DMS153 (cell line): ENCODE measurements around the gene MRPL23.

Source experiments
- DNase-seq: peaks from one replicate; lab custom pipeline; 2025; lab: John Stamatoyannopoulos, UW

The MRPL23 gene

DNA sequence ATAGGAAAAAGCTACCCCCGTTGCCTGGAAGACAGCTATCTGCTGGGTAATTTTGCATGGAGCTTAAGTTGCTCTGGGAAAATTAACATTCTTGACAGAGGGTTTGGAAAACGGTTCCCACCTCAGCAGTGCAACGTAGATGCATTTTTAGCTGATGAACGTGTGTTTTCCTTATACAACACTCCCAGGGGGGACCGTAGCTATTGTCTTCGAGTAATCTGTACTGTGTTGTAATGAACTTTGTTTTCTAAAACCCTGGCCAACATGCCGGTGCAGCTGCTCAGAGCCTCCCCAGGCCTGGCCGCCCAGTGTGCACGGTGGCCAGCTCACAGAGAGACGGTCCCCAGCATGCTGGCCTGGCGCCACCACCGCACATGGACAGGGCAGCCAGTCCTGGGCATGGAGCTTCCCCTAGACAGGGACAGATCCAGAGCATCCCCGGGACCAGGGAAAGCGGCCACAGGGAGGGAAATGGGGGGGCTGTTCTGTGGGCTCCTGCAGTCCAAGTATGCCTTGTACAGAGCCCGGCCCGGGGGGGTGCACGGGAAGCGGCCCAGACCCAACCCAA lies 25.5 kb upstream of the MRPL23 start:
- DNase-seq, result no peak

DNA sequence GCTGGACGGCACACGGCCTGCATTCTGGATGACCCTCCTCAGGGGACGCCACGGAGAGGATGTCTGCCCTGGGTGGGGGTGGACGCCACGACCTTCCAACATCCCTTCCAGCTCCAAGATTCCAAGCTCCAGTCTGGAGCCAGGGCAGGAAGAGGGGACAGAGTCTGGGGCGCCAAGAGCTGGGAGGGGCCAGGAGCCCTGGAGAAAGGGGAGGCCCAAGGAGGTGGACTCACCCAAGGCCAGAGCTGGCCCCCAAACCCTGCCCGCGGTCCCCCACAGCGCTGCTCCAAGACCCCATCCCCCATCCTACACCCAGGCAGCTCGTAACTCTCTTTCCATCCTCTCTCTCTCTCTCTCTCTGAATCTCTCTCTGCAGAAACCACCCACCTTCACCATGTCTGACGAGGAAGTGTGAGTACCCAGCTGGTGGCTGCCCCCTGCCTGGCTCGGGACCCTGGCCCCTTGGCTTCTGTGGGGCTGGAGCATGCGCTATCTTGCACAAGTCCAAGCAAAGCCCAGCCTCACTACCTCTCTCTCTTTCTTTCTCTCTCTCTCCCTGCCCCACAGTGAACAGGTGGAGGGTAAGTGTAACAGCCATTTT lies 24.6 kb upstream of the MRPL23 start:
- no peak for DNase-seq

DNA sequence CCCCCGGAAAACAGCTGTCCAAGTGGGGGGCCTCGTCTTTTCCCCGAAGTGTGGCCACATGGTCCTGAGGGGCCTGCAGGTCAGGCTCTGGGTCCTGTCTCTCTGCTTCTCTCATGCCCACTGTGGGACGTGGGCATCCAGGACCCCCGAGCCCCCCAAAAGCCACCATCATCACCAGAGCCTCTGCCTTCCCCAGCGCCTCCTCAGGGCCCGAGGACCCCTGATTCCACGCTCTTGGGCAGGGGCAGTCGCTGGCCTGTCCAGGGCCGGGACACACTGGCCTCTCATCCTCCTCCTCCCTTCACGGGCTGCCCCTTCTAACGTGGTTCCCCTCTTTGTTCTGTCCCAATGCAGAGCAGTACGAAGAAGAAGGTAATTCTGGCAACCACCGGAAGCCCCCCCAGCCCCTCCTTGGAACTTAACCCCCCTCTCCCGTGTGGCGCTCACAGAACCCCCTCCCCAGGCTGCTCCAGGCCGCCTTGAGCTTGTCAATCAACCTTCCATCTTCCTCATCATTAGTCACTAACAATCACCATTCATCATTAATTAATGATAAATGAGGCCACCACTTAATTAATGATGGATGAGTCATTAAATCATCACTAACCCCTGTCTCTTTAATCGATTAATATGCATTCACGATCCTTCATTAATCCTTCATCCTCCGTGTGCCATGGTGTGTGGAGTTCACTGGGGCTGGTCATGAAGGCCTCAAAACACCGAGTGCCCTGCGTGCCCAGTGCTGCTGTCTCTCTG lies 23.8 kb upstream of the MRPL23 start:
- no peak for DNase-seq

DNA sequence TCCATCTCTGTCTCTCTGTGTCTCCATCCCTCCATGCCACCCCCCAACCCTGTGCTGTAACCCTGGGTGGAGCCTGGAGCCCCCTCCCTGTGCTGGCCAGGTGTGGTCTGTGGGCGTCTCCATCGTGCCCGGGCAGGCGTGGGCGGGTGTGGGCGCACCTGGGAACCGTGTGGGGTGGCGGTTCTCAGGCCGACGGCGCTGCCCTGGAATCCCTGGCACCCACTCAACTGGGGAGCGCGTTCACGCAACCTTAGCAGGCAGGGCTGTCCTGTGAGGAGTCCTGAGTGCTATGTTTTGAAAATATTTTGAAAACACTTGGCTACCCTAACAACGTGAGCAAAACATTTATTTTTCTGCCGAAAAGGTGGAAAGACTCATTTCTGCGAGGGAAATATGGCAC lies 23.0 kb upstream of the MRPL23 start:
- DNase-seq, result no peak

DNA sequence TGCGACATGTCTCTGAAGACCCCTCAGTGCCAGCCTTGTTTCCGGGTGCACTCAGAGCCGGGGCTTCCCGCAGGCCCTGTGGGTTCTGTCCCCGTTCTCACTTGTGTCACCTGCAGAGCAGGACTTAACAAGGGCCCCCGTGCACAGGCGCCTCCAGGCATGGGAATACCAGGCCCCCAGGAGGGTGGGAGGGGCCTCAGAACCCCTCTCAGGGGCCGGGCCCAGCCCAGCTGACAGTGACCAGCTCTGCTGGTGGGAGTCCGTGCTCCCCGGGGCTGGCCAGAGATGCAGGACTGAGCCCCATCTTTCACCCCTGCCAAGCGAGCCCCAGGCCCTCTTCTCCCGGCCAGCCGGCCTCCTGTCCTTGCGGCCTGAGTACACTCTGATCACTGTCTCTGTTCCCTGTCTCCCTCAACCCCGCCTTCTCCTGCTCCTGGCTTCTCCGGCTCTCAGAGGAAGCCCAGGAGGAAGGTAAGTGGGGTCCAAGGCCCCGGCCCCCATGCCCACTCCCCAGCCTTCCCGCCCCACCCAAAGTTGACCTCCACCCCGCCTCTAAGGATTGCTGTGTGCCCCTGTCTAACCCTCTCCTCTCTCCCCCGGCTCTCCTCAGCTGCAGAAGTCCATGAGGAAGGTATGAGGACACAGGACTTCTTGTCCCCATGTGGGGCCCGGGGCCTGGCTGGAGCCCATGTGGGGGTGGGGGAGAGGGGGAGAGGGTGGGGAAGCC lies 22.3 kb upstream of the MRPL23 start:
- no peak for DNase-seq

DNA sequence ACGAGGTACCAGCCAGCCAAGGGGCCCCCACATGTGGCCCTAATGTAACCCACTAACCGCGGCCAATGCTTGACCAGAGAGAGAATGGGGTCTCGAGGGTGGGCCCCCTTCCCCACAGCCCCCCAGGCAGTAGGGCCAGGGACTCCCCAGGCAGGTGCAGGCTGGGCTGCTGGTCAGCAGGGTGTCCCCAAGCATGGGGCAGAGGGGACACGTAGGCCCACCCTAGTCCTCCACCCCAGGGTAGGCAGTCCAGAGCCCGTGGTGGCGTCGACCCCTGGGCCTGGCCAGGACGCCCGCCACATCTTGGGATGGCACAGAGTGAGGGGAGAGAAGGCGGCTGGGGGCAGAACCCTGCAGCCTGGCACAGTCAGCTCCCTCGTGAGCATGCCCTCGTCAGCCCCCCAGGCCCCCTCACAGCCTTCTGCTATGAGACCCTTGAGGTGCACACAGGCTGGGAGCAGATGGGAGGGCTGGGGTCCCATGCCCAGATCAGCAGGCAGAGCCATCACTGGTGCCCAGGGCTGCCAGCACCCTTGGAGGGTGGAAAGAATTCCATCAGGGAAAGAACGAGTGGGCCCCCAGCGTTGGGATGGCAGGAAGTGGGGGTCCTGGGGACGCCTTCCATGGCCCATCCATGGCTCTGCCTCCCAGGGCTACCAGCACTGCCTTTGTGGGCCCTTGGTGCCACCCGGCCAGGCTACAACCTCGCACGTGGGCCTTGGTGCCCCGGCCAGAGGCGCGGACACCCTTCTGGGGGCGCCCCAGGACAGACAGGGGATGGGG lies 21.6 kb upstream of the MRPL23 start:
- DNase-seq, result no peak

DNA sequence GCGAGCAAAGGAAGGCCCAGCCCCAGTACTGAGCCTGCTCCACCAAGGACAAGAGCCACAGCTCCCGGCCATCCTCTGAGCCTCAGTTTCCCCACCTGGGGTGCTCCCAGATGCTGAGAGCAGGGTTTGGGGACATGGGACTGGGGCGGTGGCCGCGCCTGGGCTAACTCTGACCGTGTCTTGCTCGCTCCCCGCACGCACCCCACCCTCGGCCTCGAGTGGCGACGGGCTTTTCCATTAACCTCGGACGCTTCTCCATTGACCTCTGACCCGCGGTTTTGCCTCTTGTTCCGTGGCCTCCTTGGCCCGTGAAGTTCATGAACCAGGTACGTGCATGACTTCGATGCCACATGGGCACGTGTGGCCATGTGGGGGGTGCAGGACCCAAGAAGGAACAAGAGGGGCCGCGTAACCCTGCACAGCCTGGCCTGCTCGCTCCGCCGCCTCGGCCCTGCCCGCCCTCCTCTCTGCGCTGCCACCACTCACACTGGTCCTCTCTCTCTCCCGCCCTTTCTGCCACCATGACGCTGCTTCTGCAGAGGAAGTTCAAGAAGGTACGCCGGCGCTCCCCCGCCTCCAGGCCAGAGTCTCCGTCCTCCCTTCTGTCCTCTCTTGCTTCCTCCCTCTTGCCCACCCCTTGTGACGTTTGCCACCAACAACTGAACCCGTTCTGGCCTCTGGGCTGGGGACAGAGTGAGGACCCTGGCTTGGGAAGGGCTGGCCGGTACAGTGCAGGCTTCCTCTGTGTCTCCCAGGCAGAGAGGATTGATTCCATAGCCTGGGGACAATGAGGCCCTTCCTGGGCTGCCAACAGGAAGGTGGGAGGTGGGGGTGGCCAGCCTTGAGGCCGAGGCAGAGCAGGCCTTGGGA lies 20.7 kb upstream of the MRPL23 start:
- no peak for DNase-seq

DNA sequence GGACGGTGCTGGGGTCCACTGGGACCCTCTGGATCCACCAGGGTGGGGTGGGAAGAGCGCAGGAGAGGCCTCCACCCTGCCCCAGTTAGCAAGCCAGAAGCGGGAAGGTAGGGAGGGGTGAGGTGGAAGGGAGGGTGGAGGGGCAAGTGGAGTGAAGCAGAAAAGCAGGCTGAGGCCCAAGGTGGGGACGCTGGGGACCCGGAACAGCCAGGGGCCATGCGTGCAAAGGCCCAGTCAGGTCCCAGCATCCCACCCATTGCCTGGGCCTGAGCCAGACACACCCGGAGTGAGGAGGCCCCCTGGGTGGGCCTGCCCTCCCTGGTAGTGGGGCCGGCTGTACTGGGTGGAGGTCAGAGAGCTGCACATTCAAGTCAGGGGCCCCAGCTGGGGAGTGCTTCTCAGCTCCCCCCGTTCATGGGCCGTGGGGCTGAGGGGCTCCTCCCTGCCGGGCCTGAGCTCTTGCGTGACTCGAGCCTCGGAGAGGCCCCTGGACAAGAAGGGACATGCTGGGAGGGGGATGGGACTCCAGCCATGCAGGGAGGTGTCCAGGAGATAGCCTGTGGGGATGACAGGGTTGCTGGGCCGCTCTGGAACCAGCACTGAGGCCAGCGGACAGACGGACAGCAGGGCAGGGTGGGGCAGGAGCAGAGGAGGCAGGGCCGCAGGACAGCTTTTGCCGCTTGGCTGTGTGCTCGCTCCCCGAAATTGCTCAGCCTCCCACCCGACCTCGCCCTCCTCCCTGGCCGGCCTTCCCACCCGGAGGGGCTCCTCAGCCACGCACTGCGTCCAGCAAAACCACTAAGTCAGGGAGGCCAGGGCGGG lies 19.9 kb upstream of the MRPL23 start:
- no peak for DNase-seq

DNA sequence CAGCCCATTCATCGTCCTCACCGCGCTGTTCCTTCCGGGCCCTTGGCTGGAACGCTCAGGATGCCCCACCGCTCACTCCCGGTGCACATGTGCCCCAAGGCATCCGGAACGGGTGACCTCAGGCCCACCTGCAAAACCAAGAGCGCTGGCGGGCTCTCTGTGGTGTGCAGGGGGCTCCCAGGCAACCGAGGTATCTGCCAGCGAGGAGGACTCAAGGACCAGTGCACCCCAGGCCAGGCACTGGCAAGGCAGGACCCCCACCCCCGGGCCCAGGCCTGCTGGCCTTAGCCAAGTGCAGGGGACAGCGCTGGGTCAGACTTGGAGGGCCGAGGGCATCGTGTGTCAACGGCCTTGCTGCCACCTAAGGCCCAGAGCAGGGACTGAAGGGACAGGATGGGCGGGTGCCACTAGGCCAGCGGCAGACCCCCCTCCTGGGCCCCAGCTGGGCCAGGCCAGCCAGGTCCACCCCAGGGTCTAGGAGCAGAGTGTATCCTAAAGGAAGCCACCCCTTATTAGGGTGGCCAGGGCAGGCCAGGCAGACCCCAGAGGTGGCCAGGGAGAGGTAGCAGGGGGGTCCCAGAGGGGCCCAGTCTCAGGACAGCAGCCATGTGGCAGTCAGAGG lies 19.2 kb upstream of the MRPL23 start:
- no peak for DNase-seq

DNA sequence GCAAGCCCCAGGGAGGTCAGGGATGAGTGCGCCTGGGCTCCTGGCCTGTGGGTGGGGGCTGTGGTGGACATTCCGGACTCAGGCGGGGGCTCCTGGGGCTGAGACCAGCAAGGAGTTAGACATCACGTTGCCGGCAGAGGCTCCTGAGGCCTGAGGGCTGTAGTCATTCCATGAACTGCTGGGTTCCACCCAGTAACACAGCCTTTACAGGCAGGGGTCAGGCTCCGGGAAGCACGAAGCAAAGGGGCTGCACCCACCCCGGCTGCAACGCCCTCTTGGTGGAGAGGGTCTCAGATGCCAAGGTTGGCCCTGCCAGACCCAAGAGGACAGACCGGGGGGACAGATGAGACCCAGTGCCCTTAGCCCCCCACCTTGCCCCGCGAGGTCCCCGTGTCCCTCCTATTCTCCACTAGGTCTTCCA lies 18.7 kb upstream of the MRPL23 start:
- no peak for DNase-seq

DNA sequence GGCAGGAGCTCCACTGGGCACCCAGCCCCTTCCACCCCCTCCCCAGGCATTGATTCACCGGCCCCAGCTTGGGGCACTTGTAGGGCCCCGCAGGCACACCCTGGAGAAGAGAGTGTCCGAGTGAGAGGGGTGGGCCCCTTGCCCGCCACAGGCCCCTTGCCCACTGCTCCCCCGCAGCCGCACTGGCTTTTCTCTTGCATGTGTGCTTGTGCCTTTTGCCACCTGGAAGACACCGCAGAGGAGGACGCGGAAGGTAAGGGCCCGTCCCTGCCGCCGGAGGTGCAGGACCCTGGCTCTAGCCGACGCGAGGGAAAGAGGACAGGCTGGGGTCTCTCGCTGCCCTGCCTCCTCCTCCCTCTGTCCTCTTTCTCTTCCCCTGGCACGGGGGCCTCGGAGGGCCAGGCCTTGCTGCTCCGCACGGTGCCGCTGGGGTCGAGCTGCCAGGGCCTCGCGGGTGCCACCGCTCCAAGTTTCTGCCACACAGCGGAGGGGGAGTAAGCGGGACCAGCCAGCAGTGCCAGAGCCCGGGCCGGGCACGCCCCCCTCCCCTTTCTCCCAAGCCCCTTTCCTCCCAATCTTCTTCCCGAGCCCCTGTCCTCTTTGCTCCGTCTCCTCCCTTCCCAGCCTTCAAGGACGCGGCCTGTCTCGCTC lies 18.1 kb upstream of the MRPL23 start:
- DNase-seq, result no peak

DNA sequence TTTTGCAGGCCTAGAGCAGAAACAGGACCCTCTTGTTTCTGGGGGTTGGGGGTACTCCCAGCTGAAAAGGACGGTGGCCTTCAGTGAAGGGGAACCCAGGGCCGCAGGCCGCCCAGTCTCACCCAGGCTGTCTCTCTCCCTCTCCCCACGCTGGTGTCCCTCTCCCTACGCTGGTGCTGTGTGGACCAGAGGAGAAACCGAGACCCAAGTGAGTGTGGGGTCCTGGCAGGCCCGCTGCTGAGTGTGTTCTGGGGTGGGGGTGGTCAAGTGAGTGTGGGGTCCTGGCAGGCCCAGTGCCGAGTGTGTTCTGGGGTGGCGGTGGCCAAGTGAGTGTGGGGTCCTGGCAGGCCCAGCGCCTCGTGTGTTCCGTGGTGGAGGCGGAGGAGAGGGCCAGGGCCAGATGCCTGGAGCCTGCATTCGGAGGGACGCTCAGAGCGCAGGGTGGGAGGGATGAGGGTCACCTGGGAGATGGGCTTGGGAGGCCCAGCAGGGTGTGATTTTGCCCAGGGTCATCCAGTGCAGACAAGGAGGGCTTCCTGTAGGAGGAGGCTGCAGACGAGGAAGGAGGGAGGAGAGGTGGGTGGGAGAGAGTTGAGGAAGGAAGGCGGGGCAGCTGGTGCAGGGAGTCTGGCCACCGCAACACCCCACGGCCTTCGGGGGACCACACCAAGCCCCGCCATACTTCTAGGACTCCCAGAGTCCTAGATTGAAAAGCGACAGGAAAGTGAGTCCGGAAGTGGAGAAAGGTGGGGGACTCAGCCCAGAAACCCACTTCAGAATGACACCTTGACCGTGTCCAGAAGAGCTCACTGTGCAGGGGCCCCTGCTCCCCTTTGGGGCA lies 17.3 kb upstream of the MRPL23 start:
- DNase-seq, result no peak

DNA sequence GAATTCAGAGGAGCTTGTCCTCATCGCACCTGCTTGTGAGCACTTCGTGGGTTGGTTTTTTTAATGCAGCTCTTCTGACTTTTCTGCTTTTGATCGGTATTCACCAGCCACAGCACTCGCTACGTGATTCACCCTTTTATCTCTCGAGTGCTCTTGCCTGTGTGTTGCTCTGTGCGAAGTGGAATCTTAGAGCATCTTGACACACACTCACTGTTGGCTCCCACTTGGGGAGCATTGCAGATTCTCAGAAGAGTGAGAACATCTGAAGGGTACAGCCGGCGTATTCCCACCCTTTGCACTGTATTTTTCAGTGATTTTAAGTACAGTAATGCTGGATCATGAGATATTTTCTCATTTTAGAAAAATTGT lies 16.7 kb upstream of the MRPL23 start:
- no peak for DNase-seq

DNA sequence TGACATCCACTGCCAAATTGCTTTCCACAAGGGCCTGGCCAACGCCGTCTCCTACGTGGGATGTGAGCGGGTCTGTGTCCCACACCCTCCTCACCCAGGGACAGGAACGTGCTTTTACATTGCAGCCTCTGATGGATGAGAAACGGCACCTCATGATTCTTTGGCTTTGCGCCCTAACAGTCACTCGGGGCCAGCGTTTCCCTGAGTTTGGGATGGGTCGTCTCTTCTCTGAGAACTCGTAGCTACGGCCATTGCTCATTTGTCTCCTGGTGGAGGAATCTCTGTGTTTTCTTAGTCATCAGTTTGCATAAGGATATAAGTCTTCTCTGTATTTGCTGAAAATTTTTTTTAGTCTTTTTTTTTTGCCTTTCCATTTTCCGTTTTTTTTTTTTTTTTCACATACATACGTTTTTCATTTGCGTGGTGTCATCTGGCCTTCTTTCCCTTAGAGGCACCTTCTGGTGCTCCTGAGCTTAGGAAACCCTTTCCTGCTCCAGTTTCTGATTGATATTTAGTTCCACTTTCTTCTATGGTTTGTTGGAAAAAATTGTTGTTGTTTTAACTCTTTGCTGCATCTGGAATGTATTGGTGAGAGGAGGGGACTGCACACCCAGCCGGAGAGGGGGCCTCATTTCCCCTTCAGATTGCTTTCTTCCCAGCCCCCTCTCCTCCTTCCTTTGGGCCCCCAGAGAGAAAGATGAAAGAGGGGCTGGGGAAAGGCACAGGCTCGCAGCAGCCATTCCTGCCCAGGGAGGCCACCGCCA lies 15.6 kb upstream of the MRPL23 start:
- DNase-seq, result no peak

DNA sequence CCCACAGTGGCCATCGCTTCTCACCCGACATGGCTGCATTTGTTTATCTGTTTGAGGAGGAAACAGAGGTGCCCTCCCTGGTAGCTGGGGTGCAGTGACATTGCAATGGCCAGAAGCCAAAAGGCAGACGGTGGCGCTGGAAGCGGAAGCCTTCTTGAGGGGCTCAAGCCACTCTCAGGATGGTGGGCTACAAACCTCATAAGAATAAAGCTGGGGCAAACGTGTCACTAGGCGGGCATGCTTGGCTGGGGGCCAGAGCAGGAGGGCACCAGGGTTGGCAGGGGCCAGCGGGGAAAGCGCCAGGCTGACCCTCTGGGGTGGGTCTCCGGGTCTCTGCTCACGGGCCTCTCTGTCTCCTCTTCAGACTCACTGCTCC lies 15.0 kb upstream of the MRPL23 start:
- DNase-seq, result no peak

DNA sequence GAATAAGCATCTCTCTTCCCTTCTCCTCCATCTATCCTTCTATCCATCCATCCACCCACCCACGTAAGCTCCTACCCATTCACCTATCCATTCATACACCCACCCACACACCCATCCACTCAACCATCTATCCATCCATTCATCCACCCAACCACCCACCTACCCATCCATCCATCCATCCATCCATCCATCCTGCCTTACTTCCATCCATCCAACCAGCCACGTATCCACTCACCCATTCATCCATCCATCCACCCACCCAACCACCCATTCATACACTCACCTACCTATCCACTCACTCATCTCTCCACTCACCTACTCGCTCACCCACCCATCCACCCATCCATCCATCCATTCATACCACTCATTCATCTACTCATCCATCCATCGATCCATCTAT lies 14.5 kb upstream of the MRPL23 start:
- no peak for DNase-seq

DNA sequence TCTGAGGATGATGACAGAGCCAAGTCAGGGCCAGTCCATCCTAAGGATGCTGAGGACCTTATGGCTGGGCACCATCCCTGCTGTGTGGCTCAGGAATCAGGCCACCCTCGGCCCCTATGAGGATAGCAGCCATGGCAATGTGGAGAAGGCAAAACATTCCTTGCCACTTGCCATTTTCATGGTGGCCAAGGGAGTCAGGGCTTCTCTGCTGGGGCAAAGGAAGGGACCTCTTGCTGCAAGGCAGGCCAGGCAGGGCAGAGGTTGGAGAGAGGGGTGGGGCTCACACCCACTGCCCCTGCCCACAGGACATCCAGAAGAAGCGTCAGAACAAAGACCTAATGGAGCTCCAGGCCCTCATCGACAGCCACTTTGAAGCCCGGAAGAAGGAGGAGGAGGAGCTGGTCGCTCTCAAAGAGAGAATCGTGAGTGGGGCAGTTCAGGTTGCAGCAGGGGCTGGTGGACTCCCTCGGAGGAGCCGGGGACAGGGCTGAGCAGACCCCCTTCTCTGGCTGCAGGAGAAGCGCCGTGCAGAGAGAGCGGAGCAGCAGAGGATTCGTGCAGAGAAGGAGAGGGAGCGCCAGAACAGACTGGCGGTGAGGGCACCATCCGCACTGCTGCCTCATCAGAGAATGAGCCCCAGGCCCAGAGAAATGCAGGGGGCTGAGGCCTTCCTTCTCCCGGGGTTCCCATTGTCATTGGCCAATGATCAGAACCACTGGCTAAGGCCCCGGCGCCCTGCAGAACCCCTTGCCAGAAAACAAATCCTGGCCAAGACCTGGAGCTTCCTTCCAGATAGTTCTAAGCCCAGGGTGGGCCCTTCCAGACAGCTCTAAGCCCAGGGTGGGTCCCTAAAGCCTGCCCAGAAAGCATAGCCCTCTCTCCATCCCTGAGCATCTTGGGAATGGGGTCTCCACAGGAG lies 13.5 kb upstream of the MRPL23 start:
- no peak for DNase-seq
